ENCODE measurements around the gene PARP8.
"Not testable (repeated sequence)": the region's sequence is repeated elsewhere in the genome, so short reads cannot be mapped to it uniquely, and the experiment has no call there.

Gene PARP8

DNA sequence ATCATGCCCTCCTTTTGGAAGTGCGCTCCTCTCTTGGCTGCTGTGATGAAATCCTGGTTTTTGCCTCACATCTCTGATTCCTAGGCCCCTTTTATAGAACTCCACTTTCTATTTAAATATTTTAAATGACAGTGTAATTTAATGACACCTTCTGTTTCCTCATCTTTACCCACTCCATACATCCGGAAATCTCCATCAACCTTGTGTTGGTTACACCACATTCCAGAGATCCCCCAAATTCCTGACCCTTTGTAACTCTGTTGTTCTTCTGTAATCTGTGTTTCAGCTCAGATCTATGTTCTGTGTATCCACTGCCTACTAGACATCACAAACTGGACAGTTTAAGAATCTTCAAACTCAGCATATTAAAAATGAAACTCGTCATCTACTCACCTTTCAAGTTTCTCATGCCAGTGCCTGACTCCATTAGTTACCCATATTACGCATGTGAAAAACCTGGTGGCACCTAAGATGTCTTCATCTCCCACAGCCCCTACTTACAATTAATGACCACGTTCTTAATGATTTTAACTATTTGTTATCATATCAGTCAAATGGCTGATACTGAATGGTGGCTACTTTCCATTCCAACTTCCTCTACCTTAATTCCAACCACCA is 25.1 kb downstream of the PARP8 start:
- peak in 1 of 2 donors; percentile 43 for ATAC-seq

DNA sequence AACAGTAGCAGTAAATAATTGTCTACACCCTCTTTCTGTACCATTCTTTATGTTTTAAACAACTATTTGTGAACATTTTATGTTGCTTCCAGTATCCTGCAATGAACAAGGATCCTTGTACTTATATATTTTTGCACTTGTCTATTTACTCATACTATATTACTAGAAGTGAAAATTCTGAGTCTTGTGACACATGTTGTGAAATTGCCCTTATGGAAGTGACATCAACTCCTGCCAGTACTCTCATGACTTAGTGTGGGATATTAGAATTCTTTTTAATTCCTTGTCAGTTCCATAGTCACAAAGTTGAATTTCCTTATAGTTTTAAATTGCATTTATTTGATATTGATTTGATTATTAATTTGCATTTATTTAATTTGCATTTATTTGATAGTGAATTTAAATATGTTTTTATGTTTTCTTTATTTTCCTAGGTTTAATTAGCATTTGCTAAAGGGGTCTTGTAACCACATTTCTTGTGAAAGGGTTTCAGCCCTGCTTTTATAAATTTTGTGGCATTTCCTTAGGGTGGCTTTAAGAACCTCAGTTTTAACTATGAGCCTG is 27.7 kb downstream of the PARP8 start:
- ATAC-seq: peak; percentile 24 to 32

DNA sequence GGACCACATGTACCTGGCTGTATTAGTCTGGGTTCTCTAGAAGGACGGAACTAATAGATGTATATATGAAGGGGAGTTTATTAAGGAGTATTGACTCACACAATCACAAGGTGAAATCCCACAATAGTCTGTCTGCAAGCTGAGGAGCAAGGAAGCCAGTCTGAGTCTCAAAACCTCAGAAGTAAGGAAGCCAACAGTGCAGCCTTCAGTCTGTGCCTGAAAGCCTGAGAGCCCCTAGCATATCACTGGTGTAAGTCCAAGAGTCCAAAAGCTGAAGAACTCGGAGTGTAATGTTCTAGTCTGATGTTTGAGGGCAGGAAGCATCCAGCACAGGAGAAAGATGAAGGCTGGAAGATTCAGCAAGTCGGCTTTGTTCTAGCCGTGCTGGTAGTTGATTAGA is 28.2 kb downstream of the PARP8 start:
- ATAC-seq: not testable (repeated sequence)

DNA sequence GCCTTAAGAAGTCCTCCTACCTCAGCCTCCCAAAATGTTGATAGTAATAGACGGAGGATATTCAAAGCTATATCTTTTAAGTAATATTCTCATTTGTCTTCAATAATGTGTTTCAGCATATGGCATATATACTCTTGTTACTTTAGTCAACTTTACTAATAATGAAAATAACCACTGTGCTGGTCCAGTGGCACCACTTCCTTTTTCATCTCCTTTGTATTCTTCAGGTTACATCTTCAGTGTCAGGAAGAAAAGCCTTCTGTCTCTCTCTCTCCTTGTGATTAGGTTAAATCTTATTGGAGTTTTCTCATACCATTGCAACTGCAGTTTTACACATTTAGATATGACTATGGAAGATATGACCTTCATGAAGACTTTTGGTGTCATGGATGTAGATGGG is 31.3 kb downstream of the PARP8 start:
- ATAC-seq: no peak

DNA sequence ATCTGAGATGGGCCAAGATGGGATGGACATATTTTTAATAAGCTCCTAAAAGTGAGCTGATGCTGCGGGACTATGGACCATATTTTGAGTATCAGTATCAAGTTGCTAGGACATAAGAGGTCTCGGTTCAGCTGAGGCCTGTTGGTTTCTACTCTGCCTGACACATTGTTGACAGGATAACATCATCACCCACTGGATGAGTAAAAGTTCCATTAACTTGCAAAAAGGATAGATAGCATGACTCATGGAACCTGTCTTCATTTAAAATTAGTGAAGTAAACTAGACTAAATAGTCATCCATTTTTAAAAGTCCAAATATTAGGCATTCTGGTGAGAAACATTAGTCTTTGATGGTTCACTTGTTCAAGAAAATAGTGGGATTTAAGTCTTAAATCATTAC is 33.3 kb downstream of the PARP8 start:
- ATAC-seq: peak; percentile 94 to 97

DNA sequence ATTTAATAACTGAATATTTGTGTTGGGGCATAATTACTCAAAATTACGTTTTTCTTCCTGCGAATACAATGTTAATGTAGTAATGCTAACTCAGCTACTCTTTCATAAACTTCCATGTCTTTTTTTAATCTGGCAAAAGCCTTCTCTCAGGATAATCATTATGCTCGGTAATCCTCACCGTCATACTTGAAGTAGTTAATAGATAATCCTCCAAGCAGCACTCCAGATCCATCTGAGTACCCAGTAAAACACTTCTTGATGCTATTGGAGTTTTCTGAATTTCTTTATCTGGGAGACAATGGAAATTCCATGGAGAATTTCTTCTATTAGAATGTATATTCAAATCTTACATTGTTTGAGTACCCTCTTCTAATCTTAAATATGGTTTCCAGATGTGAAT is 34.3 kb downstream of the PARP8 start:
- no peak for ATAC-seq

DNA sequence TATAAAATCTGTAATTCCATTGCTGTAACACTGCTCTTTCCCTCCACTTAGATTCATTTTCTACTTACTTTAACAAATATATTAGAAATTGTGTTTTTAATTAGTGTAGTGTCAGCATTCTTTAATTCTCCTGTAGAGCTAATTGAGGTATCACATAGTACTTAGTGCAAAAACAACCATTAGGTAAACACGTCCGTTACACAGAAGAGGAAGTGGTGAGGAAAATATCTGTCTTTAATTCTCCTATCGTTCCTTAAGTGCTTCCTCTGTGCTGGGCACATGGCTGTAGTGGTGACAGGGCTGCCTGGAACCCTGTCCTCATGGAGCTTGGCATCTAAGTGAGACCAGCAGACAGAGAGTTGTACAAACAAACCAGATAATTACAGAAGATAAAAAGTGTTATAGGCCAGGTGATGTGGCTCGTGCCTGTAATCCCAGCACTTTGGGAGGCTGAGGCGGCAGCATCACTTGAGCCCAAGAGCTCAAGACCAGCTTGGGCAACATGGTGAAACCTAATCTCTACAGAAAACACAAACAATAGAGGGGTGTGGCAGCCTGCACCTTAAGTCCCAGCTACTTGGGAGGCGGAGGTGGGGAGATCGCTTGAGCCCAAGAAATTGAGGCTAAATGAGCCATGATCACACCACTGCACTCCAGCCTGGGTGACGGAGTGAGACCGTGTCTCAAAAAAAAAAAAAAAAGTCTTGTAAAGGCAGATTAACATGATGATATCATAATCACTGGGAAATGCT is 36.4 kb downstream of the PARP8 start:
- no peak for ATAC-seq

DNA sequence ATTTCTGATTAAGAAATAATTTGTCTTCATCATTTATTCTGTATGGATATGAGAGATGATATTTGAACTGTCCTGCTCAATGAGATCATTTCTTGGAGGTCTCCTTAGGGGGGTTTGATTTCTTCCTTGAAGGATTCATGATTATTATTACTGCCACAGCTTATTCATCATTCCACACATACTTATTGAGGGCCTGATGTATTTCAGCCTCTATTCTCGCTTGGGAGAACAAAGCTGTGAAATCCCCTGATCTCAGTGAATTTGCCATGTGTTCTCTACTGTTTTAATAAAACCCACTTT is 36.9 kb downstream of the PARP8 start:
- ATAC-seq: no peak

DNA sequence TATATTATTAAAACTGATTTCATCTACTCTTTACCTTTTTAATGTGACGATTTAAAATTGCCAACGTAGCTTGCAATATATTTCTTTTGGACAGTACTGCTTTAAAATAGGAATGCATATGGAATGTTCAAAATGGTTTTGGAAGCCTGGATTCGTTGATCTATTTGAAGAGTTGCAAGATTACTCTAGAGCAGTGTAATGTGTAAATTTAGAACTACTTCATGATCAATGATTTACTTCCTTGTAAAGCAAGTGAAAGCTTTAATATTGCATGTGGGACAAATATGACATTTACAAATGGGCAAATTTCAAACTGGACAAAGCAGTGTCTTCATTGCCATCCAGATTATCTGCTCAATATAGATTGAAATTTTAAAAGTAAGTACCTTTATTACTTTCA is 38.3 kb downstream of the PARP8 start:
- no peak for ATAC-seq

DNA sequence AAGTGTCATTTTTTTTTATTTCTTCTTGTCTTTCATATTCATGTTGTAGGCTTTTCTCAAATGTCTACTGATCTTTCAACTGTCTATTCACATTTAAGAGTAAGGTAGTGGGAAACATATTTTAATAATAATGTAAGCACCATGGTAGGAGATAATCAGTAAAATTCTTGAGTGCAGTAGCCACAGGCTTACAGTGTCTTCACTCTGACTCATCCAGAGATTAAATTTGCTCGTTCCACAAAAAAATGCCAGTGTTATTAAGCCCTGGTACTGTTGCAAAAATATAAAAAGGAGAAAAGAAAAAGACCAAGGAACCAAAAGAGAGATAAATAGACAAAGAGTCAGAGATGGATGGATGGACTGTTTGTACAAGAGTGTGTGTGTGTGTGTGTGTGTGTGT is 43.0 kb downstream of the PARP8 start:
- ATAC-seq: no peak

DNA sequence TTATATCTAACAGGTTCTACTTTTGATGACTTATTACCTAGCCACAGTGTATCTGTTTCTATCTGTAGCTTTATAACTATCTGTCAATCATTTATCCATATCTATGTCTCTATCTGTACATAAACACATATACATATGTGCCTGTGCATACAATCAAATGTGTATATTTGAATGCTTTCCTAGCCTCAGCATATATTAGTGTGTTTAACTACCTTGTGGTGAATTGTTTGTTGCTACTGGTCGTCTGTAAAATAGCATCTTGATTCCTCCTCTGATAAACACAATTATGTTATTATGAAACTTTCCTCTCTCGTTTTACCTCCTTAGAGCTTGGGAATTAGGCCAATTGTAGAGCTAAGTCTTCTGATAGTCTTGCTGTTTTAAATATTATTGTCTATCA is 44.4 kb downstream of the PARP8 start:
- peak in 1 of 2 donors; percentile 11 for ATAC-seq

DNA sequence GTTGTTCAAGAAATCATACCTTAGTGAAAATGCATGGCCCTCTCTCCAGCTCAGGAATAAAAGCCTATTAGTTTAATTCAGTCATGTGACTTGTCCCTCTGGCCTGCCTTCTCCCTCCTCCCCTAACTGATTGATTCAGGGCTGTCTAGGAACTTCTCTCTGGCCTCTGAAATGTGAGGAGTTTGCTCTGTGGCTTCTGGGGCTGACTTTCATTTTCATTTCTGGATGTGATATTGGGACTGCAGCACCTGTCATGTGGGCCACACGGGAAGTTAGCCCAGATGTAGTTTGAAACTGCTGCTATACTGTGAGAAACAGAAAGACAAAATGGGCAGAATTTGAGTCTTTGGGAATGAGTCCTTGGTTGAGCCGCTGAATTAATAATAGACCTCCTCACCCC is 44.8 kb downstream of the PARP8 start:
- ATAC-seq: peak; percentile 94 to 95

DNA sequence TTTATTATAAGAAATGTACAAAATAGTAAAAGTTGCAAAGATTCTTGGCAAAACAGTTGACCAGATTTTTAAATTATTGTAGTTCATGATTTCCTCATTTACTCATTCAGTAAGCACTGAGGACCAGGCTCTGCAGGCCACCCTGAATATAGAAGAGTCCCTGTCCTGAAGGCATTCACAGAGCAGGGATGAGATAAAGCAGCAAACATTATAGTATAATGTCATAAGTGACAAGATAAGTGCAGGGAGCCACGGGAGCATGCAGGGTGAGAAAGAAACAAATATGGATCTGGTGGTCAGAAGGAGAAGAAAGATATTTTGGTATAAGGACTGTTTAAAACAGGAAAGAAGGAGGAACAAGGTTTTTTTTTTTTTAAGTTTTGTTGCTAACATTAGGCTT is 46.0 kb downstream of the PARP8 start:
- ATAC-seq: no peak

DNA sequence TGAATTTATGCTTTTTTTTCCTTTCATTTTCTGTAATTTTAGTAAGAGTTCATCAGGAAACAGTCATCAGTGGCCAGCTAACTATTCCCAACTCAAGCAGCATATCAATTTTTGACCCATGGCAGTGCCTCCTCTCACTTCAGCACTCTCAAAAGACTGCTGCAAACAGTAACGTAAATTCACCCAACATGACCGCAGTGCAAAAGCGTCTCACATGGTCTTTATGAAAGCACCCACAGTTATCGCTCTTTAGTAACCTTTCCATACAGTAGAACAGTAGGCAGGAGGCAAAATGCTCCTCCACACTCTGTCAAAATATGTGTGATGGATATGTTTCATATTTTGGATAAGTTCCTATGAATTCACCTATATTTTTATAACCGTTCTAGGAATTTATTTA is 48.6 kb downstream of the PARP8 start:
- no peak for ATAC-seq

DNA sequence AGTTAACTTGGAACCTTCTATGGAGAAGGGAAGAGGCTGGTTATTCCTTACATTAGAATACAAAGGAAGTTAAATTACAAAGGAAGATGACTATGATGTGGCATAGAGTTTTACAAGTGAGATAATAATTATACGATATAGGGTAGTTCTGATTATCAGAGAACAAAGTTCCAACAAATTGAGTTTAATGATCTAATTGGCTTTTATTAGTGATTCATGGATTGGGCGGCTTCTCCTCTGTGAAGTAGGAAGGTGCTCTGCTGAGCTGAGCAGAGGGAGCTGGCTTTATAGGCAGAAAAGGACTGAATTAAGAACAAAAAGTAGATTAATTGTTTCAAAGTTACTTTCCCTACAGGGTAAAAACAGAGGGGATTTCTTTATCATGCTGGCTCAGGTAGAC is 49.7 kb downstream of the PARP8 start:
- ATAC-seq: no peak

DNA sequence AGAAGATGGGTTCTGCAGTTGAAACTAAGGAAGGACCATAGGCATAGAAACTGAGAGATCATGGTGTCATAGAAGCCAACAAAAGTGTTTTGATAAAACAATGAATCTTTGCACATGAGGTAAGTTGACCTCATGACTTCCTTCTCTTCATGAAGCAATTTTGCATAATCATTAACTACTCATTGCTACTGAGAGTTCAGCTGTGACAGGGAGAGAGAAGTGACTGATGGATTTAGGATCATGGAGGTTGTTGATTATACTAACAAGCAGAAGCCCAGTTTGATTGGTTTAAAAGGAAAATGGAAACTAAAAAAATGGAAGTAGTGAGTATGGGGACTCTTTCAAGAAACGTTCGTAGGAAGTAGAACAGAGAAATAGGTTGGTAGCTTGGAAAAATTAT is 51.2 kb downstream of the PARP8 start:
- no peak for ATAC-seq

DNA sequence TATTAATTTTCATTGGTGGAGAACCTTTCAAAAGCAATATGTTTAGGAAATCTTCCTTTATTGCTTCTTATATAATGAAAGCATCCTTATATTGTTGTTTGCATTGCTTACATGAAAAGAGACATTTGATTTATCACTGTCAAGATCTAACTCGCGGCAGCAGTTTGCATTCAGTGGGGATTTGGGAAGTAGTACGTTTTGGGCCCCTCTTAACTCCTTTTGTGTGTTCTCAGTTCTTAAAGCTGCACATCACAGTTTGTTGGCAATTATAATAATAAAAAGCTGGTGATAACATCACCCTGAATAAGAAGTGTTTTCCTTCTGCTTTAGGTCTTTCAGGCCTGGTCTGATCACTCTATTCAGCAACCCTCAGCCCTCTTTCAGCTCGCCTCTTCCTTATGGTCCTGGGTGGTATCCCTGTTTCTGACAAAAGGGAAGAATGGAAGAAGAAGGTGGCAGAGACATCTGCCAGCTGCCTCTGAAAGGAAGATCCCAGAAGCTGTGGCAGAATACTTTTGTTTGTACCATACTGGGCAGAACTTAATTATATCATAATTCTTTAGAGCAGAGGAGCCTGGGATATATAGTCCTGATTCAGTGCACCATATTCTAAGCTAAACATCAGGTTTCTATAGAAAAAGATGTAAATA is 53.7 kb downstream of the PARP8 start:
- no peak for ATAC-seq

DNA sequence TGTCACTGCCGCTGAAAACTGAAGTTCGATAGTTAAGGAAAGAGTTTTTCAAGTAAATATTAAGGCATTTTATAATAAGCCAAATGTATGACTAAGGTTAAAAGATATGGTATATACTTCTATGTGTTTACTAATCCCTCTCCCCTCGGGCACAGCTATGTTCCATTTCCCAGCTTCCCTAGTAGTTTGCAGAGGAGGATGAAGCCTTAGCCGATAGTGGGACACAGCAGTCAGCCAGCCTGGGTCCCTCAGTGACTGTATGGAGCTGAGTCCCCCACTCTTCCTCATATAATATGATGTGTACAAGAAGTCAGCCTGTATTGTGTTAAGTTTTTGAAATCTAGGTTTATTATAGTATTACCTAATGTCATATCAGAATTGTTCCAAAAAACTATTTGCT is 55.8 kb downstream of the PARP8 start:
- ATAC-seq: no peak

DNA sequence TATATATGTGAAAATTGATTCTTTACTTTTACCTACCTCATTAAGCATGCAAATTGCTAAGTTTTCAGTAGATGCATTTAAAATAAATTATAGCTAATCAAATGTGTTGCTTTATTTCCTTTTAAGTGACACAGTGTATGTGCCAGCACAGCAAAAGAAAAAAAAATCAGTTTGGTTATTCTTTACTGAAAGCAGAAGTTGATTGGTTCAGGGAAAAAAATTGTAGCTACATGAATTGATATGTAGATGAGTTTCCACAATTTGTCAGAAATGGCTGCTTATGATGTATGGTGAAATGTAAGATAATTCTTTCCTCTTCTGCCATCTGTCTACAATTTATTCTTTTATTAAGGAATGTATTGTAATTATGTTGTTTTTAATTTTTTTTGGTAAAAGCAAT is 57.8 kb downstream of the PARP8 start:
- ATAC-seq: no peak

DNA sequence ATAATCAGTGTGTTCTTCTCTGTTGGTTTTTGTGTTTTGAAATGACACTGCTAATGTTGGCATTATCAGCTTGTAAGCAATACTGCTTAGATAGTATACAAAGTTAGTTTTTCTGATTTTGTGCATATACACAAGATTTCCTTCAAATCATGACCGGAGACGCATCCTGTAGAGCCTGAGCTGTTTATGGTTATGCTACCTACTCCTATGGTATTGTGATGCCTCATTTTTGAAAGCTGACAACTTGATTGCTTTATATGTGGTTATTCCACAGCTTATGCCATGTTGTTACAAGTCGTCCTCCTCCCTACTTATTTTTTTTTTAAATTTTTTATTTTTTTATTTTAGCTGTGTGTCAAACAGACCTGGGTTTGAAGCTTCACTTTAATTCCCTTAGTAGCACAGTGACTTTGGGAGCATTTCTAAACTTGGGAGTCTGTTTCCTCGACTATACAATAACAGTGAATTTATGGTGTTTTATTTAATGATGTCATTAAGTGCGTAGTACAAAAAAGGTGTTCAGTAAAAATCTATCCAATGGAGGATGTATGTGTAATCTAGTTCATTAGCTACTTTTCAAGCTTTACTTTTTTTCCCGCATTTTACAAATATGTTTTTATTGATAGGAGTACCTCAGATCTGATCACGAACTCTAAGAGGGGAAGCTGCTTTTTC is 59.5 kb downstream of the PARP8 start:
- ATAC-seq: no peak

DNA sequence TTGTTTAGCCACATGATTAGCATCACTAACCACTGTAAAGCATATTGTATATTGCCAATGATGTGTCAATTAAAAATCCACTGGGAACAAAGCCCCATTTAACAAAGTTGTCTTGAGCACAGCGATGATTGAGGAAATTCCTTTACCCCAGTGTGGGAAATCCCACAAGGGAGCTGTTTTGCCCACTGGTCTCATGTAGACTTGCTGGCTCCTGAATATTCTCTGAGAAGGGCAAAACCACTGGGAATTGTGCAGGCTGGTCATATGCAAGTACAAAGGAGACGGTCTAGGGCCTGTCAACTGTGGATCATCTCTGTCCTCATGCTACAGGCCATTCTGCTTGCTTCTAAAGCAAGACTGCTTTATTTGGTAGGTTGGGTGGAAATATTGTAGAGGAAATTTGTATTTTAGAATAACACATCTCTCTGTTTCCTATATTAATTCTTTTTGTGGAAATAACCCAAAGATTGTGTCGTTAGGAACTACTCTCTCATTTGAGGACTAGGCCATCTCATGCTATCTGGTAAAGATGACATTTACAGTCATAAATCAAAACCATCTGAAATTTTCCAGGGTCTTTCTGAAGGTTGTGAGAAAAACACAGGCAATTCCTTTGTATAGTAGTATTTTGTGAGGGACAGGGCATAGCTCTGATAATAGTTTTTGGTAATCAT is 60.2 kb downstream of the PARP8 start:
- peak; percentile 25 to 56 for ATAC-seq

DNA sequence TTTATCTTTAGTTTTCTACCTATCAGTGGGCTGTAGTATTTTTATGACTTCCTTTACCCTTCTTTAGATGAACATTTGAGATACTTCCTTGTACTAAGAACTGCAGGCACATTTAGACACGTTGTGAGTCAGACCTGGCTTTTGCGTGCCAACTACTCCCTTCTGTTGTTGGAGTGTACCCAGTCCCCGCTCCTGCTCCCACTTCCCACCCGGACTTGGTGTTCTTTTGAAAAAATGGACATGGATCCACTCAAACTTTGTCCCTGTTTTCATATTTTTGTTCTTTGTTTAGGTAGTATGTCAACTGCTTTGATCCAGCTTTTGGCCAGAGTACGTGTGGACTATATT is 60.7 kb downstream of the PARP8 start:
- ATAC-seq: peak in 1 of 2 donors; percentile 71

DNA sequence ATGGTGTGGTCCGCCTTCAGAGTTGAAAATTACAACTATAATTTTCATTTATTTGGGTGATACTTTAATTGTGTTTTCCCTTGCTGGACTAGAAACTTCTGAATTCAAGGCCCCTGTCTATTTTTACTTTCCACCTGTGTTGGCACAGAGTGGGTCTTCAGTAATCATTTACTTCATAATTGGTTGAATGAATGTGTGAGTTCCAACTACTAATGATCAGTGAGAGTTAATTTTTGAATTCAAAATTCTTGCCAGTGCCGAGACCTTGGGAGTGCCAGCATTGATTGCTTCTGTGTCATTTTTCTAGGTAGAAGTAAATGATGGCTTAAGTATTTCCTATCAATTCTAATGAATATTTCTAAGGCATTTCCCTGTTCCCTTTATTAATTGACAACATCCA is 61.4 kb downstream of the PARP8 start:
- no peak for ATAC-seq

Measured in activated CD4-positive, CD25-positive, alpha-beta regulatory T cell treated with anti-CD3 and anti-CD28 coated beads, Interleukin-2, amount 50 U/mL, for 24 hours (primary cell).